ENCODE data around the gene RGMB. TPM values are rescaled to one million over a fixed set of nuclear protein-coding genes. Genes with fewer than 3 reads are reported as not detected.
"Not testable (repeated sequence)": the region's sequence is repeated elsewhere in the genome, so short reads cannot be mapped to it uniquely, and the experiment has no call there.

The RGMB gene
- polyA plus RNA-seq, 1 donor from 2014 or later = 58.4 TPM

GRCh38 chr5:98742396-98743073 is 30.9 kb upstream of the RGMB start:
- Histone ChIP-seq H3K4me3 (ENCODE audit: low read length) (no peak overlapping the region), H4K20me1 (ENCODE audit: insufficient read depth) (no peaks in the 10 kb centered on the region), H2AFZ (ENCODE audit: low read depth, low read length) (no peak overlapping the region), H3K9ac (ENCODE audit: low read length) (no peak overlapping the region), H3K9me2 (ENCODE audit: insufficient read depth, low read length) (no peaks in the 10 kb centered on the region), H3K27ac (ENCODE audit: low read length) (no peak overlapping the region), H3F3A (ENCODE audit: insufficient read depth, low read length, poor library complexity, severe bottlenecking) (no peaks in the 10 kb centered on the region), H3K36me3 (ENCODE audit: insufficient read depth, low read length) (no peaks in the 10 kb centered on the region), H3K4me2 (ENCODE audit: low read length) (no peak overlapping the region), H3K9me3 (ENCODE audit: low read length) (no peaks in the 10 kb centered on the region), H3K27me3 (ENCODE audit: insufficient read depth, low read depth, low read length) (no peaks in the 10 kb centered on the region), H3K79me2 (replicated peaks; ENCODE audit: insufficient read depth, low read length) (no peaks in the 10 kb centered on the region)
- TF ChIP-seq SMC3 (conservative IDR thresholded peaks at IDR 0.05; ENCODE audit: poor library complexity) (no peak), POLR2AphosphoS5 (IDR thresholded peaks at IDR 0.05) (no peak), REST (IDR thresholded peaks at IDR 0.05; ENCODE audit: borderline replicate concordance) (no peak), RAD21 (conservative IDR thresholded peaks at IDR 0.05) (no peak), CTCF (IDR thresholded peaks at IDR 0.05; ENCODE audit: poor library complexity, severe bottlenecking) (no peak)

- H3K27ac ChIP-seq (ENCODE audit: low read length); H3K9me2 ChIP-seq (ENCODE audit: insufficient read depth, low read length); H3K4me2 ChIP-seq (ENCODE audit: low read length); H3K27me3 ChIP-seq (ENCODE audit: insufficient read depth, low read depth, low read length); H3K9me3 ChIP-seq (ENCODE audit: low read length); H2AFZ ChIP-seq (ENCODE audit: low read depth, low read length); H3K79me2 ChIP-seq (replicated peaks; ENCODE audit: insufficient read depth, low read length); H3K36me3 ChIP-seq (ENCODE audit: insufficient read depth, low read length); H3K9ac ChIP-seq (ENCODE audit: low read length); H3F3A ChIP-seq (ENCODE audit: insufficient read depth, low read length, poor library complexity, severe bottlenecking); H4K20me1 ChIP-seq (ENCODE audit: insufficient read depth); H3K4me3 ChIP-seq (ENCODE audit: low read length): not testable (repeated sequence)
Measured at GRCh38 chr5:98748259-98748658, 25.2 kb upstream of the RGMB start.

GRCh38 chr5:98749046-98749445 is 24.4 kb upstream of the RGMB start:
- H3K27ac ChIP-seq (ENCODE audit: low read length) = no peak overlapping the region
- no peak overlapping the region for H3K4me3 ChIP-seq (ENCODE audit: low read length)
- no peaks in the 10 kb centered on the region for H3K9me2 ChIP-seq (ENCODE audit: insufficient read depth, low read length)
- H4K20me1 ChIP-seq (ENCODE audit: insufficient read depth) = no peaks in the 10 kb centered on the region
- no peak overlapping the region for H3K9ac ChIP-seq (ENCODE audit: low read length)
- no peaks in the 10 kb centered on the region for H3K36me3 ChIP-seq (ENCODE audit: insufficient read depth, low read length)
- H3K79me2 ChIP-seq (replicated peaks; ENCODE audit: insufficient read depth, low read length) = no peaks in the 10 kb centered on the region
- no peaks in the 10 kb centered on the region for H3K27me3 ChIP-seq (ENCODE audit: insufficient read depth, low read depth, low read length)
- H3K4me2 ChIP-seq (ENCODE audit: low read length) = no peak overlapping the region
- no peak for TF ChIP-seq POLR2AphosphoS5 (IDR thresholded peaks at IDR 0.05)
- no peak for TF ChIP-seq RAD21 (conservative IDR thresholded peaks at IDR 0.05)
- no peak for TF ChIP-seq MXI1 (conservative IDR thresholded peaks at IDR 0.05; ENCODE audit: poor library complexity, severe bottlenecking)
- TF ChIP-seq SMC3 (conservative IDR thresholded peaks at IDR 0.05; ENCODE audit: poor library complexity) = no peak
- TF ChIP-seq EP300 (conservative IDR thresholded peaks at IDR 0.05; ENCODE audit: poor library complexity, severe bottlenecking) = no peak
- no peak for TF ChIP-seq EZH2 (IDR thresholded peaks at IDR 0.05; ENCODE audit: borderline replicate concordance, insufficient read depth, low read length, poor library complexity, severe bottlenecking)
- TF ChIP-seq TAF1 (IDR thresholded peaks at IDR 0.05; ENCODE audit: low read depth) = no peak
- no peak for TF ChIP-seq REST (IDR thresholded peaks at IDR 0.05; ENCODE audit: borderline replicate concordance)
- no peak for TF ChIP-seq CTCF (IDR thresholded peaks at IDR 0.05; ENCODE audit: poor library complexity, severe bottlenecking)
- H2AFZ ChIP-seq (ENCODE audit: low read depth, low read length) = no peak overlapping the region
- no peaks in the 10 kb centered on the region for H3F3A ChIP-seq (ENCODE audit: insufficient read depth, low read length, poor library complexity, severe bottlenecking)
- no peaks in the 10 kb centered on the region for H3K9me3 ChIP-seq (ENCODE audit: low read length)
